Measurements from ENCODE around the gene PCBP3.

The PCBP3 gene

DNA sequence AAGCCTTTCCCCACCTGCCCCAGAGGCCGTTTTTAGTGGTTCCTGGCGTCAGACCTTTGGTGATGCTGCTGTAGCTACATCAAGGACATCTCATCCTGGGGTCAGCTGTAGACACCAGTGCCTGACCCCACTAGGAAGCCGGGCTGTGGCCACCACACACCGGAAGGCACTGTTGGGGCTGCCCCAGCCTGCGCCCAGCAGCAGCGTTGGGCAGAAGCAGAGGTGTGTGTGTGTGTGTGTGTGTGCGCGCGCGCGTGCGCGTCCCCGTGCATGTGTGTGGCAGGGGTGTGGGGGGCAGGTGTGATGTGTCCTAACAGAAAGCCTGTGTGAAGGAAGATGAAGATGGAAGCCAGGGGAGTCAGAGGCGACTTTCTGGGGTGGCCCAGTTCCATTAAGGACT lies 276.1 kb downstream of the PCBP3 start:
- DNase-seq, result no peak

DNA sequence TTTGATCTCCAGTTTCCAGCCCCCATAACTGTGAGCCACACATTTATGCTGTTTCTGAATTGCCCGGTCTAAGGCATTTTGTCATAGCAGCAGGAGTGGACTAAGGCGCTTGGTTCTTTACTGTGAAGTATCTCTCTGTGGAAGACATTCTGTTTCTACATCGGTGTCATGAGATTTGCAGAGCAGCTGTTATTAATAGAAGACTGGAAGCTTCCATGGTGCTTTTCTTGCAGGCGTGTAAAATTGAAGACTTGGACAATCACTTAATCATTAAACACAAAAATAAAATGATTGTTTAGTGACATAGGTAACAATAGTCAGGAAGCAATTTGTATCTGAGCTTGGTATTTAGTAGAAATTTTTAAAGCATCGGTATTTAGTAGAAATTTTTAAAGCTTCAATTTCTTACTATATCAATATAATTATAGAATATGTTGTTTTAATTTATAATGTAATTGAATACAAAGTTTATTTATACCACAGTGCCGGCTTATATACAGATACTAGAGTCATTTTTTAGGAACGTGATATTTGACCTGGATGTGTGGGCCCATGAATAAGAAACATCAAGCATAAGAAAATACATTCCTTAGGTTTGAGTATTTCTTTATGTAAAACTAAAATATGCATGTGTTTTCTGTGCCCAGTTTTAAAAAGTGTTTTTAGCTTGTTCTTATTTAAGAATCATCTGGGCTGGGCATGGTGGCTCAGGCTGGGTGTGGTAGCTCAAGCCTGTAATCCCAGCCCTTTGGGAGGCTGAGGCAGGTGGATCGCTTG lies 277.5 kb downstream of the PCBP3 start:
- no peak for DNase-seq

DNA sequence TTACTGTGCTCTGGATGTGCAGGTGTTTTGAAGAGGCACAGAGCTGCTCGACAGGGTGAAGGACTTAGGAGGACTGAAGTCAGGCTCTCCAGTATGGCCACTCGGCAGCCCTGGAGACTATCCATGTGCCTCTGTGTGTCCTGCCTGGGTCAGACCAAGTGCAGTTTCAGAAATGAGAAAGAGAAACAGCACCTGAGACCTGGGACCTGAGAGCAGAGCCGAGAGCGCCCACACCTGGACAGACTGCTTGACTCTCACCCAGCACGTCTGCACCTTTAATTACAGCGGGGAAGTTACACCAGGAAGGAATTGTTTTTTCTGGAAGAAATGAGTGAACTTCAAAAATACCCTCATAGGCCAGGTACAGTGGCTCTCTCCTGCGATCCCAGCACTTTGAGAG lies 278.4 kb downstream of the PCBP3 start:
- DNase-seq, result no peak

DNA sequence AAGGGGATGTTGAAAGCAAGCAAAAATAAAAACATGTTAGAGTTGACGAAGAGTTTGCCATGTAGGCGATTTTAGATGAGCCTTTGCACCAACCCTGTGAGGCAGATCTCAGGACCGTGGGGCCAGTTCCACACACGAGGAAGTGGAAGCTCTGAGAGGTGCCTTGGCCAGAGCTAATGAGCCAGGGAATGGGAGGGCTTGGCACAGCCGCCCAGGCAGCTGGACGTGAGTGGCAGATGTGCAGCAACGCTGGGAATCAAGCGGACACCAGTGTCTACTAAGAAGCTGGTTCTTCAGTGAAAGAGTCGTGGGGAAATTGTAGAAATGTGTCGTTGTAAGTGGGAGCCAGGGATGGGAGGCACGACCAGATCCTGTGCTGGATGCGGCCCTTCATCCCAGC lies 279.1 kb downstream of the PCBP3 start:
- DNase-seq, result no peak

DNA sequence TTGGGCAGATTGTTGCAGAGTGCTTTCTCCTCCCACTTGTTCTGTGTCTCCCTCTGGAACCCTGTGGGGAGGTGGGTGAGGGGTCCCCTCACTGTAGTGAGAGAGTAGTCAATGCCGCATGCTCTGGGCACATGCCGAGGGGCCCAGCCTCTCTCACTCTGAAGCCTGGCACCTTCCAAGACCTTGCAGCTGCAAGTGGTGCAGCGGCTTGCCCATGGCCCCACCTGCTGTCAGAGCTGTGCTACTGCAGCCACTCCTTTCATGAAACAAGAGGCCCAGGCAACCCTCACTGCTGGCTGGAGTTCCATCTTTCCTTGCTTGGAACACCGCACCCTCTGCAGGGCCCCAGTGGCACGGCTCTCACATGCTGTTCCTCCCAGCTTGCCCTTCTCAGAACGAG lies 279.6 kb downstream of the PCBP3 start:
- DNase-seq, result peak; percentile 63

DNA sequence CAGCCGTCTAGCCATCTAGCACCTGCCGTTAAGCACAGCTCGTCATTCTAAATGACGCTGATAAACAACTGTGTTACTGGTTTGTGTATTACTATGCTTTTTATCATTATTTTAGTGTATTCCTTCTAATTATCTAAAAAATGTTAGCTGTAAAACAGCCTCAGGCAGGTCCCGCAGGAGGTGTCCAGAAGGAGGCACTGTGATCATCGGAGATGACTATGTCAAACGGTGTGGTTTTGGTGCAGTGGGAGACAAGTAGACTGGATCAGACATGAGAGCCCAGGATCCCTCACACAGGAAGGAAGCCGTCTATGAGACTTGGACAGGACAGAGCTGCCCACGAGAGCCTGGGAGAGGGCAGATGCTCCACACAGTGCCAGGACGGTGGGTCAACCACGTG lies 282.8 kb downstream of the PCBP3 start:
- DNase-seq, result no peak

DNA sequence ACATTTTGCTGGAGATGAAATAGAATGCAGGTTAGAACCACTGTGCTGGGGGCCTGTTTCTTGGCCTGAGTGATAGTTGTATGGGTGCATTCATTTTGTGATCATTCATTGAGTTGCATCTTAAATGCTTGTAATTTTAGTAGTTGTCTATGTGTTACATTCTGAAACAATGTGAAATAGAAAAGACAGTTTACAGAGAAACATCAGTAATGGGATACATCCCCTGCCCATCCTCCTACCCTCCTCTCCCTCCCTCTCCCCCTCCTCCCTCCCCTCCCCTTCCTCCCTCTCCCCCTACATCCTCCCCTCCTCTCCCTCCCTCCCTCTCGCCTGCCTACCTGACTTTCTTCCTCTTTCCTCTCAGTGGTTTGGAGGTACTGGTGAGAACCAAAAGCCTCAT lies 283.5 kb downstream of the PCBP3 start:
- no peak for DNase-seq

DNA sequence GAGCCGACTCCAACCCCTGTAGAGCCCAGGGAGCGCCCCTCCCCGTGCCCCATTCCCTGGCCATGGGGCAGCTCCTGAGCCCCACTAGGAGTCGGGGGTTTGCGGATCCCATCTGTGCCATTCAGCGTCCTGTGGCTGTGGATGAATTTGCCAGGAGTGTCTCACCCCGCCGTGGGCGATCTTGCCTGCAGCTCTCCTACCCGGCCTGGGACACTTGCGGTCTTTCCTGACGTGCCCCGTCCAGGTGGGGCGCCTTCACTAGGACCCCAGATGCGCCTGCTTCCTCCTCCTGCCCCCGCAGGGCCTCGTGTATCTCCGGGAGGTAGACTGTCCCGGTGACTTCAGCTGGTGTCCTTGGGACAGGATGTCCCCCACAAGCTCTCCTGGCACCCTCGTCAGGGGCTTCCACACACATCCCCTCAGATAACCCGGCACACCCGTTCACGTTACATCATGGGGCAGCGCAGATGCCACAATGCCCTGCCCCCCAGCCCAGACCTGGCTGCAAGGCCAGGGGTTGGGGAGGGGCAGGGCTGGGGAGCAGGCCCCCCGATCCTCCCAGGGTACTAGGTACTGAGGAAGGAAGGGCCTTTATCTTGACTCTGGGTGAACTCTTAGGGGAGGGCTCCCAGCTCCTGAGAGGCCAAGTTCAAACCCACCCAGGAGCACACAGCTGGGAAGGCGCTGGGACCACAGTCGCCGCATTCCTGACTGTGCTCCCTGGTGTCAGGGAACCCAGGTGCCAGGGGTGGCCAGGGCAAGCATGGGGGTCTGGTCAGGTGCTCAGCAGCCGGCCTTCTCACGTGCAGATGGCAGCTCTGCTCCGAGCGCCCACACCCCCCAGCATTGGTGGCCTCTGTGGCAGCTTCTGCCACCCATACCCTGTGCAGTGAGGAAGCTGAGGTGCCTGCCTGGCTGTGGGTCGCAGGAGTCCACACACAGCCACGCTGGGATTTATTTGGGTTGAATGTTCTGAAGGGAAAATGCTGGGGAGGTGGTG lies 284.6 kb downstream of the PCBP3 start:
- no peak for DNase-seq

DNA sequence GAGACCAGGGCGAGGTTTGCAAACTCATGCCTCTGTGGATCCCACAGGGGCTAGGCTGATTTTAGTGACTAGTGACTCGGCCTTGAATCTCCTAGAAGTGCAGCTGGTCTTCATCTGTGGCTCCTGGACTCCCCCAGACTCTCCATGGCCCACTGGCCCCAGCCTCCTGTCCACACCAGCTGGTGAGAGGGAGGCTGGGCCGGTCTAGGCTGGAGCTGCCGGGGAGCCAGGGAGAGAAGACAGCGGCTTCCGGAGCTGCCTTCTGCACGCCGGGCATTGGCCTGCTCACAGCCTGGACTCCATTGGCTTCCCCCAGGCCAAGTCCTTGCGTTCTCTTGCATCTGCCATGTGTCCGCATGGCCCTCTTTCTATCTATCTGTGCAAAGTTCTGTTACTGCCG lies 285.9 kb downstream of the PCBP3 start:
- no peak for DNase-seq

DNA sequence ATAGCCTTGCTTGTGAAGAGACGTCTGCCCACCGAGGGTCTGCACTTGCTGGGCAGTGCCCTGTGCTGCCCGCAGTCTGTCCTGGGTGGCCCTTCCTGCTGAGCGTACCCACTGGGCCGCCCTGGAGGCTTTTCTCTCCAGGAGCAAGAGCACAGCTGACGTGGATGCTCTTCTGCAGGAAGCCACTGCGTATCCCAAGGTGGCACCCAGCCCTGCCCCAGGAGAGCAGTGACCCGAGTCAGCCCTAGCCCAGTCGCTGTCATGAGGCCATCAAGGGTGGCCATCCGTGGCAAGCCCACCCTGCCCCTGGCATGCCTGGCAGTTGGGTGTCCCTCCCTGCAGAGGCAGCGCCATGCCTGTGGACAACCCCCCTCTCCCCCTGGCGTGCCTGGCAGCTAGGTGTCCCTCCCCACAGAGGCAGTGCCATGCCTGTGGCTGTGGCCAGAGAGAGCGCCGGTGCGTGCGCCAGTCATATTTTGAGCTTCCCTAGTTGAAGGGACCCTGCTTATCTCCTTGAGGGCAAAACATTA lies 286.8 kb downstream of the PCBP3 start:
- DNase-seq, result no peak

DNA sequence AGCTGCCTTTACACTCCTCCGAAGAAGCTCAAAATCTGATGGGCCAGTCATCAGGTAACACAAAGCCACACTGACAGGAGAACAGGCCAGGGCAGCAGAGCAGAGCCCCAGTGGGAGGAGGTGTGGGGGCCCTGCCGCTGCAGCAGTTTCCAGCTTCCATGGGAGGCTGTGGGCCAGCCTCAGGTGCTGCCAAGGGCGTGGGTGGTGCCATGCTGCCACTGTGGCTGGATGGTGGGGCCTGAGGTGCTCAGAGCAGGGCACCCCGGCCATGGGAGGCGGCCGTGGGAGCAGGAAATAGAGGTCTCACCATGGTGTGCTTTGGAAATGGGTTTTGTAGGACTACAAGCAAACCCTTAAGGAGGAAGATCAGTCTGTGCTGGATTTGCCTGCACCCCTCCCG lies 287.3 kb downstream of the PCBP3 start:
- no peak for DNase-seq

DNA sequence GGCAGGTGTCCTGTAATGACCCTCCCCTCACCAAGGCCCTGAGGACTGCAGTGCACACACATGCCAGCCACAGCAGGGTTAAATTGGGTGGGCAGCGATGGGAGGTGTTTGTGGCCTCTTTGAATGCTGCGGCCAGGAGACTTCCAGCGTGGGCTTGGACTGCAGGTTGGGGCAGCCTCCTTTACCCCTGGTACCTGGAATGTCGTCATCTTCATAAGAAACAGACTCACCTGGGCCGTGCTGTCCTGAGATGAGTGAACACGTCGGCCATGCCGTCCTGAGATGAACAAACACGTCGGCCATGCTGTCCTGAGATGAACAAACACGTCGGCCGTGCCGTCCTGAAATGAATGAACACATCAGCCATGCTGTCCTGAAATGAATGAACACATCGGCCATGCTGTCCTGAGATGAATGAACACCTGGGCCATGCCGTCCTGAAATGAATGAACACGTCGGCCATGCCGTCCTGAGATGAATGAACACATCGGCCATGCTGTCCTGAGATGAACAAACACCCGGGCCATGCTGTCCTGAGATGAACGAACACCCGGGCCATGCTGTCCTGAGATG lies 288.0 kb downstream of the PCBP3 start:
- DNase-seq, result no peak

DNA sequence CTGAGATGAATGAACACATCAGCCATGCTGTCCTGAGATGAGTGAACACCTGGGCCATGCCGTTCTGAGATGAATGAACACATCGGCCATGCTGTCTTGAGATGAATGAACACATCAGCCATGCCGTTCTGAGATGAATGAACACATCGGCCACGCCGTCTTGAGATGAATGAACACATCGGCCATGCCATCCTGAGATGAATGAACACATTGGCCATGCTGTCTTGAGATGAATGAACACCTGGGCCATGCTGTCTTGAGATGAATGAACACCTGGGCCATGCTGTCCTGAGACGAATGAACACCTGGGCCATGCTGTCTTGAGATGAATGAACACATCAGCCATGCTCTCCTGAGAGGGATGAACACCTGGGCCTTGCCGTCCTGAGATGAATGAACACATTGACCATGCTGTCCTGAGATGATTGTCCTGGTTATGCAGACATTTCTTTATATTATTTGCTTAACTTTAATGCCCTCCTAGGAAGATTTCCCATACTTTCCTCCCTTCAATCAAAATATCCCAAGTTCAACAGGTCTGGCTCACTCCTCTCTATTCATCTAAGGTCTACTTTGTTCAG lies 289.5 kb downstream of the PCBP3 start:
- no peak for DNase-seq

DNA sequence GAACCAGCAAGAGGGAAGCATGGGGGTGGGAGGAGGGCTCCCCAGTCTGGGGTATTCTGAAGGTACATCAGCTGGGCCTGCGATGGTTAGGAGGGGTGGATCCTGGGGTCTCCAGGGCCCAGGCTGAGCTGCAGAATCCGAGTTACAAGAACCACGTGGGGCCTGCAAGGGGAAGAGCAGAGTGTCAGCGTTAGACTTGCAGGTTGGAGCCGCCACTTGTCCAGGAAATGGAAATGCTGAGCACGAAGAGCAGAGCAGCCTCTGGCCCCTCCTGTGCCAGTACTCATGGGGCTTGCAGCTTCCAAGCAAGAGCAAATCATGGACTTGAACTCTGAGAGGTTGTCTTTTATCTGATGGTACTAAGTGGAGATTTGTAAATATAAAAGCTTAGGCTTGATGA lies 290.6 kb downstream of the PCBP3 start:
- no peak for DNase-seq

DNA sequence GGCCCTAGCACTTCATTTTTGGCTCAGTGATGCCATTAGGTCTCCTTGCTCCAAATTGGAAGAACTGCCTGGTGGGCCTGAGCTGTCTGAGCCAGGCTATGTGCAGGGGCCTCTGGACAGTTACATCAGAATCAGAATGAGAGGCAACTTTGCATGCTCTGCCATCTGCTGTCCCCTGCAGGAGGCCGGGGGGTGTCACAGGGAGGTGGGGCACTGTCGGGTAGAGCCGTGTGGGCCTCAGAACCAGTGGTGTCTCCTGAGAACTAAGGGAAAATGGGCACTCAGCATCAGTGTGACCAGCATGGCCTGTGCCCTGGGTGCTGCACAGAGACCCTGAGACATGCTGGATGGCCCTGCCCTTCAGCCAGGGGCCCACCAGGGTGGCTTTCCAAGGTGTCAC lies 291.0 kb downstream of the PCBP3 start:
- no peak for DNase-seq

DNA sequence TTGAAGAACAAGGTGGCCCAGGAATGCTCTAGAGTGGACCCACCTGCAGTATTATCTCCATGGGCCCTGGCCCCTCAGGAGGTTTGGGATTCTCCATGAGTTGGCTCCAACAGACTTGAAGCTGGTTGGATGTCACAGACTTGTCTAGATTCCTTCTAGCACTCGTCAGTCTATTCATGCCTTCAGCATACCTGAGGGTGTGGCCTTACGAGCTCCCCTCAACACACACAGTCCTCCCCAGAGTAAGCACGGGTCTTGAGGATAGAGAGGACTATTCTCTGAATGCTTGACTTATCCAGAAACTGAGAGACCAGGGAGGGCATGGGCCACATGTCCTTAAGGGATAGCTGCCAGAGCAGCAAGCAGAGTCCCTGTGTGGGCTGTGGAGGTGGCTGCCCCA lies 292.1 kb downstream of the PCBP3 start:
- no peak for DNase-seq

DNA sequence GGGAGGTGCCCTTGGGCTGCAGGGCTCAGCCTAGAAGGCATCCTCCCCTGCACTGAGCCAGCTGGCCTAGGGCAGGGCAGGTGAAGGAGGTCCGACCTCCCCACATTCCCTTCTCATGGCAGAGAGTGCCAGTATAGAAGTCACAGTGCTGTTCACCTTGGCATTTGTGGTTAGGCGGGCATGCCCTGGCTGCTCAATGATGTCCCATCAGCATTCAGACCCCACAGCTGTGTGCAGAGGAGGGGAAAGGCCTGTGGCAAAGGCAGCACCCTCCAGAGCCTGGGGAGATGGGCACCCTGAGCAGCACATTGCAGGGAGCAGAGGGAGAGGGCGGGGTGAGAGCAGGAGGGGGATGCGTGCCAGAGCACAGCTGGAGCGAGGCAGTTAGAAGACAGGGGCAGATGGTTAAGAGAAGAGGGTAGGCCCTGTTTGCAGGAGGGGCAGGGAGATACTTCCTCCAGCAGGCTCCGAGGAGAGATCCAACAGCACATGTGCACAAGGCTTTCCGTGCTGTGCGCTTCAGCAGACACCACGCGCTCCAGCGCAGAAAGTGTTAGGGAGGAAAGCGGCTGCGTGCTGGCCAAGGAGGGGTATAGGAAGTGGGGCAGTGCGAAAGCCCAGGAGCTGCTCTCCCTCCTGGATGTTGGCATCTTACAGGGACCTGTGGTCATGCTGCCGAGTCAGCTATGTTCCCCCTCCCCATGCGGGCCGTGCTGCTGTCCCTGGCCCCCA lies 294.4 kb downstream of the PCBP3 start:
- DNase-seq, result no peak

DNA sequence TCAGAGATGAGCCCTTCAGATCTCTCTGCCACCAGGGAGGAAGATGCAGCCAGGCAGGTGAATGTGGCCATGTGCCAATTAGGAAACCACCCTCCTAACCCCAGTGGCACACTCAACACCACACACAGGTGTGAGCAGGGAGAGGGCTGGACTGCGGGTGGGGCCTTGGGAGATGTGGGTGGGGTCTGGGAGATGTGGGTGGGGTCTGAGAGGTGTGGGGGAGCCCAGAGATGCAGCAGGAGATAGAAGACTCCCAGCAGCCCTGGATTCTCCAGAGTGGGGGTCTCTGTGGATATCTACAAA lies 294.9 kb downstream of the PCBP3 start:
- DNase-seq, result no peak

DNA sequence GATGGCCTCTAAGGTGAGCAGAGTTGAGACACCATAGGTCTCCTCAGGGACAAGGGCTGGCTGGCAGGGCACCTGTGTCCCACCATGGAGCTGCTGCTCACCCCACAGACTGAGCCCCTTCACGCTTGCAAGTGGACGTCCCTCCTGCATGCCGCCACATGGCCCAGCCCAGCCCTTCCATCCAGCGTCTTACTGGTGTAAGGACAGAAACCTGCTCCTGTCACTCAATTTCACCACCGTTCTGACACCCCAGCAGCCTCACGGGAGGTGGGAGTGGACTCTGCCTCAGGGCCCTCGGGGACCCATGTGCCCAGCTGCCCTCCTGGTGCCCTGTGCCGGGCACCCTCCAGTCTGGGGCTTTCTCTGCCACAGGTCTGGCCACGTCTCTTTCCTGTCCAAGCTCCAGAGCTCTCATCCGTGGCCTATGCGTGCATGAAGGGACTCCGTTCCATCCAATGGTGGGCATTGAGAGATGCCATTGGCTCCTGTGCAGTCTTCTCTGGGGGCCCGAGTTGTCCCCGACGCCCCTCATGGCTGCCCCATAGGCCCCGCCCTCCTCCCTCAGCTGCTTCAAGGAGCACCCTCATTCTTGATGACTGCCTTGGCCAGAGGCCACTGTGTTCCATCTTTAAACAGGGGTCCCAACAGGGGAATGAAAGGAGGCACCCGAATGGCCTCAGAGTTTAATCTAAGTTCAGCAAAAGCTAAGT lies 295.4 kb downstream of the PCBP3 start:
- DNase-seq, result no peak

DNA sequence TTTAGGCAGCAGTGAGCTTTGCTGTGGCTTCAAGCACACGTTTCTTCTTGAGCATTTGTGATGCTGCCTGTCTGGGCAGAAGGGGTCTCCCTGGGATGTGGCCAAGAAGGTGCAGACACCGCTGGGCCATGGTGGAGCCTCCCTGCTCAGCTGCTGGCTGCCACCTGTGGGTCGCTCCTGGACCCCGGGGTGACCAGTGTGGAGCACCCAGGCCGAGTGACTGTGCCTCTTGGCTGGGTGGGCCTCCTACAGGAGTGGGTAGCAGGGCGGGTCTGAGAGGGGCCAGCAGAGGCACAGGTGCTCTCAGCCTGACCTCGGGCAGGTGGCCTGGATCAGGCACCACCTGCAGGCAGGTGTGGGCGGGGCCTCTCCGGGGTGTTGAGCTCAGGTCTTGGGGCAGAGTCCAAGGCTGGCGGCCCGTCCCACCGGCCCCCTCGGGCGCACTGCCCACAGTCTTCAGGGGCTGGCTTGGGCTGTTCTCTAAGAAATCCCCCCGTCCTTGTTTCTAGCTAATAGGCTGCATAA lies 296.1 kb downstream of the PCBP3 start:
- DNase-seq, result no peak

DNA sequence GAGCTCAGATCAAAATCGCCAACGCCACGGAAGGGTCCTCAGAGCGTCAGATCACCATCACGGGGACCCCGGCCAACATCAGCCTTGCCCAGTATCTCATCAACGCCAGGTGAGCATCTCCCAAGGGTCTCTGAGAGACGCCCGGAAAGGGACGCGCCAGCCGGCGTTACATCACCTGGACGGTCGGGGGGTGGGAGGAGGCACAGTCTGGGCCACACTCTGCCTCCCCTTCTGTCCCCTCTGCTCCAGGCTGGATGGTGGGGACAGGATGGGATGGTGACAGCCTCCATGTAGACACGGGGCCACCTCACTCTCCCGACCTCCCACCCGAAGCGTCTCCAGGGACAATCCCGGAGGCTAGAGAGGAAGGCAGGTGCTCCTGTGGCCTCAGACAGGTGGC lies 296.6 kb downstream of the PCBP3 start:
- no peak for DNase-seq
